Activated CD4-positive, alpha-beta memory T cell treated with anti-CD3 and anti-CD28 coated beads, Interleukin-2, amount 10 ng/mL, durations not matched to agents 7 days and 5 days (primary cell): Measurements from ENCODE around the gene CNTNAP1. TPM values are rescaled to one million over a fixed set of nuclear protein-coding genes. Genes with fewer than 3 reads are reported as not detected.
A peak's percentile ranks its signal among the peaks of the same experiment; 100 is the strongest.

Experiments used
- CTCF ChIA-PET: fragments of 350-600 bp; sonication (Branson Sonifier 250); formaldehyde crosslinking; loops from one replicate; lab custom pipeline; 2021; ENCODE audit warnings: antibody characterized with exemption, inconsistent platforms; lab: Charles Lee
- POLR2A ChIA-PET: fragments of 350-600 bp; sonication (Branson Sonifier 250); formaldehyde crosslinking; loops from one replicate; lab custom pipeline; 2021; ENCODE audit warnings: antibody characterized with exemption; lab: Charles Lee
- DNase-seq: peaks from one replicate; pipeline ENCODE4 v3.0.0-alpha.2; 2020
- H3K27ac Mint-ChIP-seq: one replicate; pipeline ENCODE4 v1.8.0; 2021; ENCODE audit warnings: mild to moderate bottlenecking, mixed read lengths
- H3K27me3 Mint-ChIP-seq: one replicate; pipeline ENCODE4 v1.8.0; 2021; ENCODE audit warnings: mixed read lengths
- H3K36me3 Mint-ChIP-seq: one replicate; pipeline ENCODE4 v1.8.0; 2021; ENCODE audit warnings: low read depth, mixed read lengths
- H3K4me1 Mint-ChIP-seq: one replicate; pipeline ENCODE4 v1.8.0; 2021; ENCODE audit warnings: mixed read lengths
- H3K4me3 Mint-ChIP-seq: one replicate; pipeline ENCODE4 v1.8.0; 2021; ENCODE audit warnings: mild to moderate bottlenecking, mixed read lengths
- H3K9me3 Mint-ChIP-seq: one replicate; pipeline ENCODE4 v1.8.0; 2021; ENCODE audit warnings: mixed read lengths
- total RNA-seq, 2 experiments: library from RNA; stranded (reverse); gene quantifications; one replicate each; pipeline ENCODE4 v1.2.3, GENCODE V29; 2021

The CNTNAP1 gene
- total RNA-seq, 2 experiments from 2014 or later: 1.2 TPM

- H3K27ac Mint-ChIP-seq: no peak overlapping the region
- DNase-seq: no peak
- H3K27me3 Mint-ChIP-seq: peaks cover 2% of the 10 kb centered on the region
- H3K4me3 Mint-ChIP-seq: no peak overlapping the region
- peaks cover 11% of the 10 kb centered on the region for H3K36me3 Mint-ChIP-seq
- no peaks in the 10 kb centered on the region for H3K4me1 Mint-ChIP-seq
- no peaks in the 10 kb centered on the region for H3K9me3 Mint-ChIP-seq
- ChIA-PET CTCF (interaction anchor here (1.1 kb wide), 1 partner anchor 119 kb away, joined by 3 read pairs; no protein-coding TSS in a partner anchor), POLR2A (interaction anchor here (2.7 kb wide), 1 partner anchor 9 kb away, joined by 7 read pairs; no protein-coding TSS in a partner anchor)
Observed at GRCh38 chr17:42697108-42697811, 14.9 kb downstream of the CNTNAP1 start.

- ChIA-PET CTCF (no interaction called here), POLR2A (interaction anchor here (2.7 kb wide), 1 partner anchor 8 kb away, joined by 7 read pairs; no protein-coding TSS in a partner anchor)
- Mint-ChIP-seq H3K36me3 (peaks cover 24% of the 10 kb centered on the region), H3K27me3 (peaks cover 2% of the 10 kb centered on the region), H3K27ac (no peak overlapping the region), H3K4me1 (peaks cover under 1% of the 10 kb centered on the region), H3K9me3 (no peaks in the 10 kb centered on the region), H3K4me3 (no peak overlapping the region)
- DNase-seq: no peak
Observed at GRCh38 chr17:42698736-42699414, 16.5 kb downstream of the CNTNAP1 start.

GRCh38 chr17:42699415-42699740 is 17.0 kb downstream of the CNTNAP1 start:
- peaks cover 28% of the 10 kb centered on the region for H3K36me3 Mint-ChIP-seq
- peaks cover 3% of the 10 kb centered on the region for H3K4me1 Mint-ChIP-seq
- CTCF ChIA-PET: no interaction called here
- POLR2A ChIA-PET: no interaction called here
- DNase-seq: no peak
- H3K9me3 Mint-ChIP-seq: no peaks in the 10 kb centered on the region
- H3K27me3 Mint-ChIP-seq: peaks cover 2% of the 10 kb centered on the region
- no peak overlapping the region for H3K27ac Mint-ChIP-seq
- H3K4me3 Mint-ChIP-seq: no peak overlapping the region

GRCh38 chr17:42700586-42701289 is 18.4 kb downstream of the CNTNAP1 start:
- CTCF ChIA-PET: no interaction called here
- Mint-ChIP-seq H3K36me3 (peaks cover 38% of the 10 kb centered on the region), H3K27ac (no peak overlapping the region), H3K4me1 (peaks cover 14% of the 10 kb centered on the region), H3K4me3 (no peak overlapping the region), H3K9me3 (no peaks in the 10 kb centered on the region), H3K27me3 (peaks cover 2% of the 10 kb centered on the region)
- DNase-seq: no peak
- POLR2A ChIA-PET: interaction anchor here (1.0 kb wide), 1 partner anchor 73 kb away, joined by 3 read pairs; no protein-coding TSS in a partner anchor

GRCh38 chr17:42702446-42702845 is 20.1 kb downstream of the CNTNAP1 start:
- H3K36me3 Mint-ChIP-seq: peaks cover 48% of the 10 kb centered on the region
- POLR2A ChIA-PET: no interaction called here

GRCh38 chr17:42704490-42704836 is 22.1 kb downstream of the CNTNAP1 start:
- ChIA-PET POLR2A (interaction anchor here (0.6 to 1.5 kb wide), 5 partner anchors 24 to 294 kb away, joined by 3 read pairs; partner anchors contain the start of gene RPL27), CTCF (no interaction called here)
- H3K27ac Mint-ChIP-seq: no peak overlapping the region
- peaks cover 36% of the 10 kb centered on the region for H3K4me1 Mint-ChIP-seq
- no peak for DNase-seq
- no peak overlapping the region for H3K4me3 Mint-ChIP-seq
- H3K36me3 Mint-ChIP-seq: peaks cover 66% of the 10 kb centered on the region
- no peaks in the 10 kb centered on the region for H3K27me3 Mint-ChIP-seq
- no peaks in the 10 kb centered on the region for H3K9me3 Mint-ChIP-seq

More at GRCh38 chr17:42702446-42702845, 20.1 kb downstream of the CNTNAP1 start:
- CTCF ChIA-PET: no interaction called here
- peaks cover 29% of the 10 kb centered on the region for H3K4me1 Mint-ChIP-seq
- peaks cover 2% of the 10 kb centered on the region for H3K27me3 Mint-ChIP-seq
- H3K9me3 Mint-ChIP-seq: no peaks in the 10 kb centered on the region
- H3K4me3 Mint-ChIP-seq: no peak overlapping the region
- DNase-seq: no peak
- no peak overlapping the region for H3K27ac Mint-ChIP-seq

GRCh38 chr17:42704837-42705494 is 22.6 kb downstream of the CNTNAP1 start:
- CTCF ChIA-PET: interaction anchor here (1.4 kb wide), 1 partner anchor 59 kb away, joined by 3 read pairs; no protein-coding TSS in a partner anchor

DNA sequence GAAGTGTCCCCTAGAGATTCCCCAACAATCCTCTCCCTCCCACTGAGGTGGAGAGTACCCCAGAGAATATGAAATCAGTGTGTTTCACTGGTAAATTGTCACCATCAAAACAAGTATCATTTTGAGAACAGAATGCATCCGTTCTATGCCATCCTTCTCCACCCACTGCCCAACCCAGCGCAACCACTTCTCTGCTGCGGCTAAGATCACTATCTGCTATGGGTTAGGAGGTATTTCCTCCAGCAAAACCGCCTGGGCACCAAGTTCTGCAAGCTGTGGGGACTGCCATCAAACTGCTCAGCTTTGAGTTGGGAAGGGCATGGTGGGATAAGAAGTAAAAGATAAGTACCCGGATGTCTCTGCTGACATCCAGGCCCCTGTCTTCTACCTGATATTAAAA is 24.4 kb downstream of the CNTNAP1 start:
- H3K9me3 Mint-ChIP-seq: no peaks in the 10 kb centered on the region

More at GRCh38 chr17:42704837-42705494, 22.6 kb downstream of the CNTNAP1 start:
- Mint-ChIP-seq H3K9me3 (no peaks in the 10 kb centered on the region), H3K27ac (no peak overlapping the region), H3K4me1 (peaks cover 36% of the 10 kb centered on the region), H3K4me3 (no peak overlapping the region), H3K36me3 (peaks cover 71% of the 10 kb centered on the region), H3K27me3 (no peaks in the 10 kb centered on the region)
- no peak for DNase-seq
- POLR2A ChIA-PET: interaction anchor here (0.6 to 1.5 kb wide), 4 partner anchors 24 to 281 kb away, joined by 3 read pairs; no protein-coding TSS in a partner anchor

DNA sequence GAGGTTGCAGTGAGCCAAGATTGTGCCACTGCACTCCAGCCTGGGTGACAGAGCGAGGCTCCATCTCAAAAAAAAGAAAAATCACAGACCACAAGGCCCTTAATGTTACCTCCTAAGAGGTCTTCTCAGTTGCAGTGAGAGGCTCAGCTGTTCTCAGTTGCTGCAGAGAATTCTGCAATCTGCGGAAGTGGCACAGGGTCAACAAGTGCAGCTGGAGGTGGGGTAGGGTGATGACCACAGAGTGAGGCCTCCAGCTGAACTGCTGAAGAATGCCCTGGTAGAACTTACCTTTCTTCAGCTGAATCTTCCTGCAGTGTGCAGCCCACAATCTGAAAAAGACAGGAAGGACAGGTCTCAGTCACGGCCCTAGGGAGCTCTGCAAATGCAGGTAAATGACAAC is 26.3 kb downstream of the CNTNAP1 start:
- CTCF ChIA-PET: interaction anchor here (1.2 to 1.8 kb wide), 2 partner anchors 55 to 130 kb away, joined by 3 to 4 read pairs; no protein-coding TSS in a partner anchor
- Mint-ChIP-seq H3K27ac (no peak overlapping the region), H3K27me3 (no peaks in the 10 kb centered on the region), H3K4me1 (peaks cover 36% of the 10 kb centered on the region), H3K4me3 (no peak overlapping the region), H3K9me3 (no peaks in the 10 kb centered on the region), H3K36me3 (peaks cover 85% of the 10 kb centered on the region)
- POLR2A ChIA-PET: interaction anchor here (1.3 kb wide), 1 partner anchor 29 kb away, joined by 5 read pairs; no protein-coding TSS in a partner anchor
- DNase-seq: no peak

More for the DNA sequence above, 24.4 kb downstream of the CNTNAP1 start:
- no peaks in the 10 kb centered on the region for H3K27me3 Mint-ChIP-seq
- no peak overlapping the region for H3K4me3 Mint-ChIP-seq
- peak; percentile 76 for DNase-seq
- peaks cover 81% of the 10 kb centered on the region for H3K36me3 Mint-ChIP-seq
- peaks cover 36% of the 10 kb centered on the region for H3K4me1 Mint-ChIP-seq
- CTCF ChIA-PET: interaction anchor here (0.7 to 1.4 kb wide), 3 partner anchors 53 to 98 kb away, joined by 3 to 4 read pairs (median 4); partner anchors contain the start of gene RETREG3
- POLR2A ChIA-PET: interaction anchor here (0.6 to 1.7 kb wide), 3 partner anchors 9 to 116 kb away, joined by 3 to 7 read pairs (median 4); no protein-coding TSS in a partner anchor
- H3K27ac Mint-ChIP-seq: peak overlapping the region; percentile 5

GRCh38 chr17:42709561-42709960 is 27.2 kb downstream of the CNTNAP1 start:
- no peak overlapping the region for H3K4me3 Mint-ChIP-seq
- DNase-seq: no peak
- H3K27ac Mint-ChIP-seq: no peak overlapping the region
- POLR2A ChIA-PET: no interaction called here
- peaks cover 32% of the 10 kb centered on the region for H3K4me1 Mint-ChIP-seq
- H3K9me3 Mint-ChIP-seq: no peaks in the 10 kb centered on the region
- no peaks in the 10 kb centered on the region for H3K27me3 Mint-ChIP-seq
- H3K36me3 Mint-ChIP-seq: peaks cover 85% of the 10 kb centered on the region
- CTCF ChIA-PET: interaction anchor here (1.2 to 1.8 kb wide), 2 partner anchors 54 to 131 kb away, joined by 3 to 4 read pairs; no protein-coding TSS in a partner anchor

DNA sequence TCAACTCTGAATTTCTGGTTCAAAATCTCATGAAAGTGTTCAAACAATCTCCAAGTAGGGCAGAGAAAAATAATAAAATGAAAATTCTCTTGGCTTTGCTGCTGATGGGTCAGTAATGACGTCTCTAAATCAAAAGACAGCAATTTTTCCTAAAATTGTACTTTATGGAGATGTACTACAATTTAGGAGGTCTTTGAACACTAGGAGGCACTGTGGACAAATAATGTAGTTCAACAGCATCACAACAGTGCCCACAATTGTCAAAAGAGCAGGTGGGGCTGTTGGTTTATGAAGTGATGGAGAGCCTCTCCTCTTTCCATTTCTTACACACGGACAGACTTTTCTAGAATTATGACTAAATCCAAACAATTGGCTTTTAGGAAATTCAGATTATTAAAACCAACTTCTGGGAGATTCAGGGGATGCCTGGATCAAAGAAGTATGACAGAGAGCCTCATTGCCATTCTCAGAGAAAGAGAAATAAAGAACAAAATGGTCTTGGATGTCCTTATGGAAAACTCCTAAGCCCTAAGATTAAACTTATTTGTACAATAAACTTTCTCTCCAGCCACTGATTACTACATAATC is 38.8 kb downstream of the CNTNAP1 start:
- H3K27ac Mint-ChIP-seq: no peak overlapping the region
- POLR2A ChIA-PET: no interaction called here

GRCh38 chr17:42723636-42724035 is 41.3 kb downstream of the CNTNAP1 start:
- no peaks in the 10 kb centered on the region for H3K27me3 Mint-ChIP-seq
- no peaks in the 10 kb centered on the region for H3K9me3 Mint-ChIP-seq
- H3K27ac Mint-ChIP-seq: no peak overlapping the region
- H3K36me3 Mint-ChIP-seq: peaks cover 48% of the 10 kb centered on the region
- H3K4me1 Mint-ChIP-seq: peaks cover 2% of the 10 kb centered on the region
- DNase-seq: no peak
- no peak overlapping the region for H3K4me3 Mint-ChIP-seq
- POLR2A ChIA-PET: no interaction called here
- CTCF ChIA-PET: no interaction called here

More for the DNA sequence above, 38.8 kb downstream of the CNTNAP1 start:
- no peak overlapping the region for H3K4me3 Mint-ChIP-seq
- H3K4me1 Mint-ChIP-seq: peaks cover 2% of the 10 kb centered on the region
- CTCF ChIA-PET: interaction anchor here (0.7 to 3.5 kb wide), 4 partner anchors 7 to 143 kb away, joined by 3 to 20 read pairs (median 6); no protein-coding TSS in a partner anchor
- H3K36me3 Mint-ChIP-seq: peaks cover 61% of the 10 kb centered on the region
- H3K9me3 Mint-ChIP-seq: no peaks in the 10 kb centered on the region
- no peak for DNase-seq
- no peaks in the 10 kb centered on the region for H3K27me3 Mint-ChIP-seq
